B cell (primary cell): ENCODE results near the gene TMEM134. TPM values are rescaled to one million over a fixed set of nuclear protein-coding genes. Genes with fewer than 3 reads are reported as not detected.

Source experiments
- ATAC-seq: fragments of 200-7000 bp; cut with Tn5 transposase; one replicate; pipeline ENCODE4 v1.10.0; 2021; ENCODE audit warnings: low read depth, mild to moderate bottlenecking, moderate number of reproducible peaks, moderate library complexity
- CTCF ChIA-PET: fragments of 350-600 bp; sonication (Branson Sonifier 250); formaldehyde crosslinking; loops from one replicate; lab custom pipeline; 2021; ENCODE audit warnings: antibody characterized with exemption, inconsistent platforms; lab: Charles Lee
- POLR2A ChIA-PET: fragments of 350-600 bp; sonication (Branson Sonifier 250); formaldehyde crosslinking; loops from one replicate; lab custom pipeline; 2021; ENCODE audit warnings: antibody characterized with exemption; lab: Charles Lee
- DNase-seq: peaks from one replicate; pipeline ENCODE4 v3.0.0; 2013
- H2AFZ ChIP-seq: 2 replicates; pipeline ENCODE4 v1.6.1; 2012; ENCODE audit warnings: mild to moderate bottlenecking, low read depth, low read length; ENCODE audit not compliant: insufficient read depth, poor library complexity, severe bottlenecking
- H3K27ac ChIP-seq, 2 donors: 1 replicate in 1 of 2; 2 replicates in 1 of 2; pipeline ENCODE4 v1.5.1; 2012 to 2013; ENCODE audit warnings: low read length in 2 of 2, mild to moderate bottlenecking in 2 of 2, moderate library complexity in 1 of 2
- H3K27me3 ChIP-seq, 4 experiments: fragments of 200-600 bp in 1 of 4; sonication (generic) in 1 of 4; replicated peaks in 1 of 4; 1 replicate in 2 of 4; 2 replicates in 2 of 4; pipeline versions ENCODE4 v1.6.1 to v1.7.0; 2013 to 2016; ENCODE audit warnings: low read length in 3 of 4, mild to moderate bottlenecking in 2 of 4, mixed read lengths in 1 of 4, moderate library complexity in 1 of 4; ENCODE audit not compliant: insufficient read depth in 4 of 4, control insufficient read depth in 3 of 4; ENCODE audit errors: control extremely low read depth in 1 of 4
- H3K36me3 ChIP-seq, 2 experiments: replicated peaks in 1 of 2; 1 replicate in 1 of 2; 2 replicates in 1 of 2; pipeline versions ENCODE4 v1.6.1 to v1.7.1; 2013; ENCODE audit warnings: low read length in 1 of 2; ENCODE audit not compliant: insufficient read depth in 2 of 2, control insufficient read depth in 1 of 2; ENCODE audit errors: control extremely low read depth in 1 of 2, extremely low read depth in 1 of 2
- H3K4me1 ChIP-seq, 2 donors: fragments of 200-600 bp in 1 of 2; sonication (generic) in 1 of 2; 1 replicate in 1 of 2; 2 replicates in 1 of 2; pipeline versions ENCODE4 v1.5.1 to v1.6.1; 2013 to 2017; ENCODE audit warnings: low read length in 2 of 2; ENCODE audit not compliant: control insufficient read depth in 2 of 2, insufficient read depth in 2 of 2
- H3K4me2 ChIP-seq: replicated peaks from 2 replicates; pipeline ENCODE3; 2012; ENCODE audit warnings: mild to moderate bottlenecking, low read depth, low read length; ENCODE audit not compliant: poor library complexity, severe bottlenecking
- H3K4me3 ChIP-seq, 5 experiments: fragments of 200-600 bp in 1 of 5; sonication (generic) in 1 of 5; 1 replicate in 3 of 5; 2 replicates in 2 of 5; pipeline versions ENCODE4 v1.5.1 to v1.7.0; 2011 to 2016; ENCODE audit warnings: low read length in 4 of 5, mild to moderate bottlenecking in 4 of 5, low read depth in 2 of 5, control low read depth in 1 of 5, moderate library complexity in 1 of 5; ENCODE audit not compliant: insufficient read depth in 1 of 5; ENCODE audit errors: control extremely low read depth in 1 of 5, extremely low read depth in 1 of 5
- H3K79me2 ChIP-seq: fragments of 200-600 bp; sonication (generic); one replicate; pipeline ENCODE4 v1.6.0; 2016; ENCODE audit warnings: low read length; ENCODE audit not compliant: control insufficient read depth, insufficient read depth
- H3K9ac ChIP-seq: fragments of 200-600 bp; sonication (generic); 2 replicates; pipeline ENCODE4 v1.6.1; 2017; ENCODE audit warnings: mild to moderate bottlenecking, low read length, moderate library complexity
- H3K9me3 ChIP-seq, 3 donors: one replicate each; pipeline versions ENCODE4 v1.6.1 to v1.7.1; 2013; ENCODE audit warnings: low read length in 2 of 3; ENCODE audit not compliant: control insufficient read depth in 2 of 3, insufficient read depth in 1 of 3; ENCODE audit errors: control extremely low read depth in 1 of 3
- H4K20me1 ChIP-seq: 2 replicates; pipeline ENCODE4 v1.6.0; 2012; ENCODE audit warnings: mild to moderate bottlenecking, low read length; ENCODE audit not compliant: insufficient read depth, control insufficient read depth, poor library complexity, severe bottlenecking
- H3K27ac Mint-ChIP-seq: one replicate; pipeline ENCODE4 v1.8.0; 2021; ENCODE audit warnings: mixed read lengths
- H3K27me3 Mint-ChIP-seq: one replicate; pipeline ENCODE4 v1.8.0; 2021; ENCODE audit warnings: mixed read lengths
- H3K4me1 Mint-ChIP-seq: one replicate; pipeline ENCODE4 v1.8.0; 2021; ENCODE audit warnings: mixed read lengths
- H3K4me3 Mint-ChIP-seq: one replicate; pipeline ENCODE4 v1.8.0; 2021; ENCODE audit warnings: mixed read lengths
- H3K9me3 Mint-ChIP-seq: one replicate; pipeline ENCODE4 v1.8.0; 2022; ENCODE audit warnings: mixed read lengths; ENCODE audit not compliant: insufficient read depth
- CTCF ChIP-seq: fragments of 200-600 bp; IDR thresholded peaks from one replicate; pipeline ENCODE4 v1.8.0; 2022; ENCODE audit warnings: antibody characterized with exemption, mild to moderate bottlenecking
- EZH2 ChIP-seq: IDR thresholded peaks from 2 replicates; pipeline ENCODE4 v1.6.1; 2012; ENCODE audit warnings: borderline replicate concordance, low read depth, mild to moderate bottlenecking, moderate library complexity, low read length; ENCODE audit not compliant: insufficient read depth, poor library complexity, severe bottlenecking
- WGBS: methylation state at CpG from one replicate; pipeline ENCODE4 v1.1.5; 2013; ENCODE audit warnings: missing lambda C conversion rate; ENCODE audit not compliant: insufficient coverage; 5-methylcytosine and 5-hydroxymethylcytosine counted together
- intact Hi-C: fragments of 100-400 bp; cut with micrococcal nuclease; formaldehyde crosslinking; loops from one replicate; pipeline ENCODE4 v1.10.0; 2022
- polyA plus RNA-seq: library from polyadenylated mRNA; depleted of rRNA; stranded (reverse); fragments of >200 nt; gene quantifications from 2 replicates; pipeline ENCODE4 v1.2.3, GENCODE V29; 2012
- total RNA-seq, 2 donors: library from RNA; stranded (reverse); fragments of 120-200 nt in 1 of 2; gene quantifications; 1 replicate in 1 of 2; 2 replicates in 1 of 2; pipeline versions ENCODE4 v1.2.3 to v1.2.4, GENCODE V29; 2013 to 2022

TMEM134 gene
- total and polyA plus RNA-seq, 2 donors (not counting 1 experiment from before 2014, with no cell fraction given) = 167 to 197 TPM

DNA sequence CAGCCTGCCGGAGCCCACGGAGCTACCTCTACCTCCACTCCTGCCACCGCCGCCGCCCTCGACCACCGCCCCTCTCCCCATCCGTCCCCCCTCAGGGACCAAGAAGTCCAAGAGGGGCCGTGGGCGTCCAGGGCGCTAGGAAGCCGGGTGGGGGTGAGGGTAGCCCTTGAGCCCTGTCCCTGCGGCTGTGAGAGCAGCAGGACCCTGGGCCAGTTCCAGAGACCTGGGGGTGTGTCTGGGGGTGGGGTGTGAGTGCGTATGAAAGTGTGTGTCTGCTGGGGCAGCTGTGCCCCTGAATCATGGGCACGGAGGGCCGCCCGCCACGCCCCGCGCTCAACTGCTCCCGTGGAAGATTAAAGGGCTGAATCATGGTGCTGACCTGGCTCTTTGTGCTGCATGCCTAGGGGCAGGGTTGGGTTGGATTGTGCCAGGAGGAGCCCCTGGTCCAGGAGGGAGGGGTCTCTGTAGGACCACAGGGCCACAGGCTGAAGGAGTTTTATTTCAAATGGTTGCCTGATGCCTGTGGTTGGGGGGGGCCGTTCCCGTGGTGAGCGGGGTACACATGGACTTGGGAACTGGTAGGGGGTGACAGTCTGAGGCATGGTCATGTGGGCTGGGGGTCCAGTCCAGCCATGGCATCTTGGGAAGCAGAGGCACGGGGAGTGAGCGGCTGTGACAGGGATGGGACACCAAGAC is 33.9 kb downstream of the TMEM134 start:
- DNase-seq (no peak), ATAC-seq (no peak)
- 44% methylated on average over 13 of the region's 26 CpGs for WGBS
- Mint-ChIP-seq H3K27ac (peak overlapping the region; percentile 98), H3K9me3 (no peaks in the 10 kb centered on the region), H3K27me3 (no peaks in the 10 kb centered on the region), H3K4me3 (peak overlapping the region; percentile 88), H3K4me1 (peaks cover 84% of the 10 kb centered on the region)
- peak overlapping the region; percentile 82 for H3K9ac ChIP-seq
- no peaks in the 10 kb centered on the region for H3K27me3 ChIP-seq
- no peak for TF ChIP-seq CTCF
- TF ChIP-seq EZH2 = no peak
- peaks cover 89% of the 10 kb centered on the region for H4K20me1 ChIP-seq
- intact Hi-C loops = no loop called here
- H3K4me2 ChIP-seq = peak overlapping the region; percentile 99
- CTCF ChIA-PET = interaction anchor here (1.1 to 4.3 kb wide), 4 partner anchors 16 to 70 kb away, joined by 3 to 63 read pairs (median 18); partner anchors contain the start of genes PITPNM1, PPP1CA, TBC1D10C and TMEM134
- H3K4me3 ChIP-seq = peak overlapping the region in 4 of 5 experiments; percentile 79 to 96 (median 89)
- no peak overlapping the region for H2AFZ ChIP-seq
- peaks cover 86% of the 10 kb centered on the region for H3K79me2 ChIP-seq
- H3K27ac ChIP-seq = peak overlapping the region; percentile 12 to 88
- POLR2A ChIA-PET = interaction anchor here (1.0 to 9.5 kb wide), 12 partner anchors 12 to 70 kb away, joined by 3 to 215 read pairs (median 62); partner anchors contain the start of genes AIP, PITPNM1, PPP1CA and TBC1D10C
- peaks cover 0 to 51% of the 10 kb centered on the region in 2 experiments for H3K36me3 ChIP-seq
- H3K9me3 ChIP-seq = peaks cover 0 to 3% (median 0%) of the 10 kb centered on the region in 3 donors
- H3K4me1 ChIP-seq = peaks cover 52 to 80% of the 10 kb centered on the region in 2 donors
